Measurements from ENCODE around the gene STK36. TPM values are rescaled to one million over a fixed set of nuclear protein-coding genes. Genes with fewer than 3 reads are reported as not detected.

The STK36 gene
- total RNA-seq, 6 experiments from 2014 or later: 9.2 to 14.0 (median 12.7) TPM

DNA sequence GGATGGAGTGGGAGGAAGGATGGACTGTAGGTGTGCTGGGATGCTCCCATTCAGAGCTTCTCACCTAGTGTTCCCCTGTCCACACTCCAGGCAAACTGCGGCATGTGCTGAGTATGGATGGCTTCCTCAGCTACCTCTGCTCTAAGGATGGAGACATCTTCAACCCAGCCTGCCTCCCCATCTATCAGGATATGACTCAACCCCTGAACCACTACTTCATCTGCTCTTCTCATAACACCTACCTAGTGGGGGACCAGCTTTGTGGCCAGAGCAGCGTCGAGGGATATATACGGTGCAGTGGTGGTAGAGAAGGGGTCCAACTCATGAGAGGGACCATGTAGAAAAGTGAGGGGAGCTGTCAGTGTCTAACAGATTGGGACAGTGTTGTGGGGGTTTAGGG lies 43.9 kb upstream of the STK36 start:
- DNase-seq (no peak), ATAC-seq (no peak)
- Histone ChIP-seq H3K27ac (no peak overlapping the region), H3K4me1 (no peaks in the 10 kb centered on the region), H3K4me3 (no peak overlapping the region), H3K36me3 (no peaks in the 10 kb centered on the region), H3K9me3 (no peaks in the 10 kb centered on the region), H3K27me3 (no peaks in the 10 kb centered on the region)
- WGBS (ENCODE audit: insufficient coverage, low coverage, low lambda C conversion rate, missing lambda C conversion rate): 95% methylated on average over 4 of the region's 4 CpGs
- intact Hi-C loops (cut with DNase I): no loop called here
- TF ChIP-seq POLR2A (IDR thresholded peaks at IDR 0.05): no peak
- TF ChIP-seq, protein P1, sequence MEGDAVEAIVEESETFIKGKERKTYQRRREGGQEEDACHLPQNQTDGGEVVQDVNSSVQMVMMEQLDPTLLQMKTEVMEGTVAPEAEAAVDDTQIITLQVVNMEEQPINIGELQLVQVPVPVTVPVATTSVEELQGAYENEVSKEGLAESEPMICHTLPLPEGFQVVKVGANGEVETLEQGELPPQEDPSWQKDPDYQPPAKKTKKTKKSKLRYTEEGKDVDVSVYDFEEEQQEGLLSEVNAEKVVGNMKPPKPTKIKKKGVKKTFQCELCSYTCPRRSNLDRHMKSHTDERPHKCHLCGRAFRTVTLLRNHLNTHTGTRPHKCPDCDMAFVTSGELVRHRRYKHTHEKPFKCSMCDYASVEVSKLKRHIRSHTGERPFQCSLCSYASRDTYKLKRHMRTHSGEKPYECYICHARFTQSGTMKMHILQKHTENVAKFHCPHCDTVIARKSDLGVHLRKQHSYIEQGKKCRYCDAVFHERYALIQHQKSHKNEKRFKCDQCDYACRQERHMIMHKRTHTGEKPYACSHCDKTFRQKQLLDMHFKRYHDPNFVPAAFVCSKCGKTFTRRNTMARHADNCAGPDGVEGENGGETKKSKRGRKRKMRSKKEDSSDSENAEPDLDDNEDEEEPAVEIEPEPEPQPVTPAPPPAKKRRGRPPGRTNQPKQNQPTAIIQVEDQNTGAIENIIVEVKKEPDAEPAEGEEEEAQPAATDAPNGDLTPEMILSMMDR (IDR thresholded peaks at IDR 0.05): no peak

DNA sequence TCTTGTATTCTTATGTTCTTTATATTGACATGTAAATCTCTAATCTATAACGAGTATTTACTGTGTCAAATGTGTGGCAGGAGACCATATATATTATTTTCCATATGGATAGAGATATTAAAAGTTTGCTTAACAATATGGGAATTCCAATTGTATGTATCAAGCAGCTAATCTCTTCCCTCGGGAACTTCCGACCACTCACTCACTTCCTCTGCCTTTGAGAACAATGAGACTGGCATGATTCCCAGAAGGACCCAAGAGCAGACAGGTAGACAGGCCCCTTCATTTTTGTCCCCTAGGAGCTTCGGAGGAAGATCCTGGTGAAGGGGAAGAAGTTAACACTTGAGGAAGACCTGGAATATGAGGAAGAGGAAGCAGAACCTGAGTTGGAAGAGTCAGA lies 40.0 kb upstream of the STK36 start:
- no peak overlapping the region for H3K27ac ChIP-seq
- DNase-seq (no peak), ATAC-seq (peak in 1 of 4 donors; percentile 41)
- H3K27me3 ChIP-seq: no peaks in the 10 kb centered on the region
- 60% methylated on average over 4 of the region's 4 CpGs for WGBS (ENCODE audit: insufficient coverage, low coverage, low lambda C conversion rate, missing lambda C conversion rate)
- peaks cover 0 to 27% (median 8%) of the 10 kb centered on the region in 4 donors for H3K36me3 ChIP-seq
- no peak overlapping the region for H3K4me3 ChIP-seq
- TF ChIP-seq, protein P1 (IDR thresholded peaks at IDR 0.05): no peak
- TF ChIP-seq POLR2A (IDR thresholded peaks at IDR 0.05): no peak
- H3K9me3 ChIP-seq: no peaks in the 10 kb centered on the region
- H3K4me1 ChIP-seq: no peaks in the 10 kb centered on the region
- intact Hi-C loops (cut with DNase I): no loop called here

DNA sequence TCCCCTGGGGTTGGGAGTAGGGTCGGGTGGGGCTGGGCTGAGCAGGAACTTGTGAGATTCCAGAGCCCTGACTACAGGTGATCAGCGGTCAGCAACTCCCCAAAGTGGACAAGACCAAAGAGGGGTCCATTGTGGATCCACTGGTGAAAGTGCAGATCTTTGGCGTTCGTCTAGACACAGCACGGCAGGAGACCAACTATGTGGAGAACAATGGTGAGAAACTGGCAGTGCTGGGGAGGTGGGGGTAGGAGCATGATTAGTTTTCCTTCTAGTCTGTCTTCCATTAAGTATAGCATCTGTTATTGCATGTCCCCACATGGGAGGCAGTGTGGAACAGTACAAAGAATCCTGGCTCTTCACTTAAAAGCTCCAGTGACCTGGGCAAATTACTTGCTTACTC lies 36.2 kb upstream of the STK36 start:
- H3K4me1 ChIP-seq: no peaks in the 10 kb centered on the region
- H3K9me3 ChIP-seq: no peaks in the 10 kb centered on the region
- WGBS (ENCODE audit: insufficient coverage, low coverage, low lambda C conversion rate, missing lambda C conversion rate): 100% methylated on average over 5 of the region's 5 CpGs
- no peaks in the 10 kb centered on the region for H3K27me3 ChIP-seq
- intact Hi-C loops (cut with DNase I): no loop called here
- ATAC-seq: no peak
- no peak for TF ChIP-seq POLR2A (IDR thresholded peaks at IDR 0.05)
- TF ChIP-seq, protein P1 (IDR thresholded peaks at IDR 0.05): no peak
- peaks cover 0 to 60% (median 23%) of the 10 kb centered on the region in 4 donors for H3K36me3 ChIP-seq
- DNase-seq: no peak
- no peak overlapping the region for H3K4me3 ChIP-seq
- H3K27ac ChIP-seq: no peak overlapping the region

DNA sequence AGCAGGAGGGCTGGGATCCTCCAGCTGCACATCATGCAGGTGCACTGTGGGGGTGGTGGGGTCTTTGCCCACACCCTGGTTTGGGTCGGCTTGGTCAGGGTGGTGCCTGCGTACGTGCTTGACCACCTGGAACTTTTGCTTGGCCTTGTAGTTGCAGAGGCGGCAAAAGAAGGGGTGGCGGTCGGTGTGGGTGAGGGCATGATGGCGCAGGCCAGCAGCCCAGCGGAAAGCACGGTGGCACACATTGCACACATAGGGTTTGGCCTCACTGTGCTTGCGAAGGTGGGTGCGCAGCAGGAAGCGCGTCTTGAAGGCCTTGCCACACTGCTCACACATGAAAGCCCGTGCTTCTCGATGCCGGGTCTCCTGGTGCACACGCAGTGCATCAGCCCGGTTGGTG lies 33.5 kb upstream of the STK36 start:
- Histone ChIP-seq H3K4me1 (no peaks in the 10 kb centered on the region), H3K36me3 (peaks cover 0 to 61% (median 23%) of the 10 kb centered on the region in 4 donors), H3K27me3 (no peaks in the 10 kb centered on the region), H3K4me3 (no peak overlapping the region), H3K9me3 (no peaks in the 10 kb centered on the region), H3K27ac (no peak overlapping the region)
- WGBS (ENCODE audit: insufficient coverage, low coverage, low lambda C conversion rate, missing lambda C conversion rate): 88% methylated on average over 5 of the region's 18 CpGs
- DNase-seq (no peak), ATAC-seq (no peak)
- intact Hi-C loops (cut with DNase I): no loop called here
- no peak for TF ChIP-seq POLR2A (IDR thresholded peaks at IDR 0.05)
- TF ChIP-seq, protein P1 (IDR thresholded peaks at IDR 0.05): no peak
